HL-60 (cell line): ENCODE measurements around the gene STOM.

ENCODE experiments used
- GABPA ChIP-seq: IDR thresholded peaks from 2 replicates; pipeline ENCODE4 v1.6.1; 2012; ENCODE audit warnings: low read depth
- POLR2AphosphoS5 ChIP-seq: IDR thresholded peaks from 2 replicates; pipeline ENCODE4 v1.6.1; 2012; ENCODE audit warnings: low read depth
- SPI1 ChIP-seq: IDR thresholded peaks from 2 replicates; pipeline ENCODE4 v1.6.1; 2012; ENCODE audit warnings: low read depth, mild to moderate bottlenecking, borderline replicate concordance
- TF ChIP-seq, protein P1 (sequence below): IDR thresholded peaks from one replicate; pipeline ENCODE4 v1.5.1; 2011; ENCODE audit warnings: low read length, control low read depth, inconsistent platforms; ENCODE audit not compliant: insufficient read depth
- TF ChIP-seq, protein P2 (sequence below): IDR thresholded peaks from 2 replicates; pipeline ENCODE4 v1.6.1; 2012; ENCODE audit warnings: low read depth; ENCODE audit not compliant: insufficient replicate concordance

DNA sequence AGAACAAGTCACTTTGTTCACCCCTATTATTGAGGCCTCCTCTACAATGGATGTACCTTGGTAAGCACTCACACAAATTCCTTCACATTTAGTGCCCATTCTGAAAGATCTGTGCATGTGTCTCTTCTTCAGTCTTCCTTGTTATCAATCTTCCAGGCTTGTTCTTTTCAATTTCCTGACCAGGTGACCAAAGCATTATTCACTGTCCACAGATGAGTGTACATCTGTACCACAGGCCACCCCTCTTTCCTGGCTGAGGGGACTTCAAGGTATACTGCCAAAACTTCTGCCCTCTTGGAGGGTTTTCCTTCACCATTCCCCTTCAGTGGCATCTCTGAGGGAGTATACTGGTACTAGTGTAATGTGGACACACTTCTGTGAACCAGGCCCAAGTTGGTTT, 25.5 kb upstream of the STOM start:
- TF ChIP-seq, protein P1, sequence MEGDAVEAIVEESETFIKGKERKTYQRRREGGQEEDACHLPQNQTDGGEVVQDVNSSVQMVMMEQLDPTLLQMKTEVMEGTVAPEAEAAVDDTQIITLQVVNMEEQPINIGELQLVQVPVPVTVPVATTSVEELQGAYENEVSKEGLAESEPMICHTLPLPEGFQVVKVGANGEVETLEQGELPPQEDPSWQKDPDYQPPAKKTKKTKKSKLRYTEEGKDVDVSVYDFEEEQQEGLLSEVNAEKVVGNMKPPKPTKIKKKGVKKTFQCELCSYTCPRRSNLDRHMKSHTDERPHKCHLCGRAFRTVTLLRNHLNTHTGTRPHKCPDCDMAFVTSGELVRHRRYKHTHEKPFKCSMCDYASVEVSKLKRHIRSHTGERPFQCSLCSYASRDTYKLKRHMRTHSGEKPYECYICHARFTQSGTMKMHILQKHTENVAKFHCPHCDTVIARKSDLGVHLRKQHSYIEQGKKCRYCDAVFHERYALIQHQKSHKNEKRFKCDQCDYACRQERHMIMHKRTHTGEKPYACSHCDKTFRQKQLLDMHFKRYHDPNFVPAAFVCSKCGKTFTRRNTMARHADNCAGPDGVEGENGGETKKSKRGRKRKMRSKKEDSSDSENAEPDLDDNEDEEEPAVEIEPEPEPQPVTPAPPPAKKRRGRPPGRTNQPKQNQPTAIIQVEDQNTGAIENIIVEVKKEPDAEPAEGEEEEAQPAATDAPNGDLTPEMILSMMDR: no peak
- TF ChIP-seq POLR2AphosphoS5 (no peak), GABPA (no peak), SPI1 (no peak)
- TF ChIP-seq, protein P2, sequence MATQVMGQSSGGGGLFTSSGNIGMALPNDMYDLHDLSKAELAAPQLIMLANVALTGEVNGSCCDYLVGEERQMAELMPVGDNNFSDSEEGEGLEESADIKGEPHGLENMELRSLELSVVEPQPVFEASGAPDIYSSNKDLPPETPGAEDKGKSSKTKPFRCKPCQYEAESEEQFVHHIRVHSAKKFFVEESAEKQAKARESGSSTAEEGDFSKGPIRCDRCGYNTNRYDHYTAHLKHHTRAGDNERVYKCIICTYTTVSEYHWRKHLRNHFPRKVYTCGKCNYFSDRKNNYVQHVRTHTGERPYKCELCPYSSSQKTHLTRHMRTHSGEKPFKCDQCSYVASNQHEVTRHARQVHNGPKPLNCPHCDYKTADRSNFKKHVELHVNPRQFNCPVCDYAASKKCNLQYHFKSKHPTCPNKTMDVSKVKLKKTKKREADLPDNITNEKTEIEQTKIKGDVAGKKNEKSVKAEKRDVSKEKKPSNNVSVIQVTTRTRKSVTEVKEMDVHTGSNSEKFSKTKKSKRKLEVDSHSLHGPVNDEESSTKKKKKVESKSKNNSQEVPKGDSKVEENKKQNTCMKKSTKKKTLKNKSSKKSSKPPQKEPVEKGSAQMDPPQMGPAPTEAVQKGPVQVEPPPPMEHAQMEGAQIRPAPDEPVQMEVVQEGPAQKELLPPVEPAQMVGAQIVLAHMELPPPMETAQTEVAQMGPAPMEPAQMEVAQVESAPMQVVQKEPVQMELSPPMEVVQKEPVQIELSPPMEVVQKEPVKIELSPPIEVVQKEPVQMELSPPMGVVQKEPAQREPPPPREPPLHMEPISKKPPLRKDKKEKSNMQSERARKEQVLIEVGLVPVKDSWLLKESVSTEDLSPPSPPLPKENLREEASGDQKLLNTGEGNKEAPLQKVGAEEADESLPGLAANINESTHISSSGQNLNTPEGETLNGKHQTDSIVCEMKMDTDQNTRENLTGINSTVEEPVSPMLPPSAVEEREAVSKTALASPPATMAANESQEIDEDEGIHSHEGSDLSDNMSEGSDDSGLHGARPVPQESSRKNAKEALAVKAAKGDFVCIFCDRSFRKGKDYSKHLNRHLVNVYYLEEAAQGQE: no peak
